ENCODE data around the gene GLMN.

GRCh38 chr1:92299477-92300150 is 827 bp upstream of the GLMN start:
- TF ChIP-seq CTCF (IDR thresholded peaks at IDR 0.05), result no peak
- TF ChIP-seq POLR2A (IDR thresholded peaks at IDR 0.05), result no peak
